ENCODE results near the gene CRTAP. TPM values are rescaled to one million over a fixed set of nuclear protein-coding genes. Genes with fewer than 3 reads are reported as not detected.

The CRTAP gene
- total RNA-seq, 4 donors from 2014 or later, result 75.2 to 107 (median 83.1) TPM

DNA sequence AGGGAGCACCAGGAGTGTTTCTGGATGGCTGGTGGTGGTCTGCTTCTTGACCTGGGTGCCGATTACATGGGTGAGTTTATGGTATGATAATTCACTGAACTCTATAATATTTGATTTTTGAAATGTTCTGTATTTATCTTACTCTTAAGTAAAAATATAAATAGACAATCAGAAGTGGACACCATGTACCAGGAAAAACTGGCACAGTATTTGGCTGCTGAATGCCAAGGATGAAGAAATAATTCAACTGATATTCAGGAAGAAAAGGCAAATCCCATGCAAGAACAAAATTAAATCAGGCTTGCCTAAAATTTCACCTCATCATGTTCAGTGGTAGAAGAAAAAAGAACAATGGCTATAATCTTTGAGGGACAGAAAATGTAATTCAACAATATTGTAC is 51.6 kb downstream of the CRTAP start:
- in situ Hi-C loops (cut with MboI; ENCODE audit: low sequenced_read_pairs in 4 of 4), result no loop called here
- Histone ChIP-seq H3K36me3 (no peaks in the 10 kb centered on the region), H3K27me3 (no peaks in the 10 kb centered on the region), H3K4me3 (no peak overlapping the region), H3K27ac (peak overlapping the region in 1 of 4 donors; percentile 42), H3K4me1 (peaks cover 0 to 4% of the 10 kb centered on the region in 2 donors), H3K9me3 (no peaks in the 10 kb centered on the region)
- DNase-seq, result no peak
- intact Hi-C loops (cut with DNase I; ENCODE audit: low total_unique reads), result no loop called here
- peak; percentile 43 to 56 for ATAC-seq
- TF ChIP-seq, protein P1, sequence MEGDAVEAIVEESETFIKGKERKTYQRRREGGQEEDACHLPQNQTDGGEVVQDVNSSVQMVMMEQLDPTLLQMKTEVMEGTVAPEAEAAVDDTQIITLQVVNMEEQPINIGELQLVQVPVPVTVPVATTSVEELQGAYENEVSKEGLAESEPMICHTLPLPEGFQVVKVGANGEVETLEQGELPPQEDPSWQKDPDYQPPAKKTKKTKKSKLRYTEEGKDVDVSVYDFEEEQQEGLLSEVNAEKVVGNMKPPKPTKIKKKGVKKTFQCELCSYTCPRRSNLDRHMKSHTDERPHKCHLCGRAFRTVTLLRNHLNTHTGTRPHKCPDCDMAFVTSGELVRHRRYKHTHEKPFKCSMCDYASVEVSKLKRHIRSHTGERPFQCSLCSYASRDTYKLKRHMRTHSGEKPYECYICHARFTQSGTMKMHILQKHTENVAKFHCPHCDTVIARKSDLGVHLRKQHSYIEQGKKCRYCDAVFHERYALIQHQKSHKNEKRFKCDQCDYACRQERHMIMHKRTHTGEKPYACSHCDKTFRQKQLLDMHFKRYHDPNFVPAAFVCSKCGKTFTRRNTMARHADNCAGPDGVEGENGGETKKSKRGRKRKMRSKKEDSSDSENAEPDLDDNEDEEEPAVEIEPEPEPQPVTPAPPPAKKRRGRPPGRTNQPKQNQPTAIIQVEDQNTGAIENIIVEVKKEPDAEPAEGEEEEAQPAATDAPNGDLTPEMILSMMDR (IDR thresholded peaks at IDR 0.05 in 4 of 5, conservative IDR thresholded peaks at IDR 0.05 in 1 of 5), result no peak
- TF ChIP-seq POLR2A (IDR thresholded peaks at IDR 0.05), result no peak

DNA sequence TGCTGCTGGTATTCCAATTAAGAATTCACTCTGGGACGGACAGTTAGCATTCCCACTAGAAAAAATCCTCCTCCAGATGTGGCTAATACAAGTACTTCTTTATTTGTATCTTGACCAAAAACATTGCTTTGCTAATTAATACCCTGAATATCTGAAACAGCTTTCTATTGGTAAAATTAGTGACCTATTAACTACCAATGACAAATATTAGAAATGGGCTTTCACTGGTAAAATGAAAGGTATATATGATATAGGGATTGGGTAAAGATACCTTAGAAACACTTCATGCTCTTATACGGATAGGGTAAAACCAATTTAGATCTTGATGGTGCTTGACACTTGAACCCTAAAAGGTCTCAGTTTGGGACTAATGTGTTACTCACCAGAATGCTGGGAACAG is 52.3 kb downstream of the CRTAP start:
- intact Hi-C loops (cut with DNase I; ENCODE audit: low total_unique reads) (no loop called here), in situ Hi-C loops (cut with MboI; ENCODE audit: low sequenced_read_pairs in 4 of 4) (no loop called here)
- no peak for TF ChIP-seq POLR2A (IDR thresholded peaks at IDR 0.05)
- H3K36me3 ChIP-seq, result no peaks in the 10 kb centered on the region
- no peaks in the 10 kb centered on the region for H3K9me3 ChIP-seq
- DNase-seq (no peak), ATAC-seq (no peak)
- peaks cover 0 to 4% of the 10 kb centered on the region in 2 donors for H3K4me1 ChIP-seq
- H3K27me3 ChIP-seq, result no peaks in the 10 kb centered on the region
- H3K4me3 ChIP-seq, result no peak overlapping the region
- H3K27ac ChIP-seq, result no peak overlapping the region

DNA sequence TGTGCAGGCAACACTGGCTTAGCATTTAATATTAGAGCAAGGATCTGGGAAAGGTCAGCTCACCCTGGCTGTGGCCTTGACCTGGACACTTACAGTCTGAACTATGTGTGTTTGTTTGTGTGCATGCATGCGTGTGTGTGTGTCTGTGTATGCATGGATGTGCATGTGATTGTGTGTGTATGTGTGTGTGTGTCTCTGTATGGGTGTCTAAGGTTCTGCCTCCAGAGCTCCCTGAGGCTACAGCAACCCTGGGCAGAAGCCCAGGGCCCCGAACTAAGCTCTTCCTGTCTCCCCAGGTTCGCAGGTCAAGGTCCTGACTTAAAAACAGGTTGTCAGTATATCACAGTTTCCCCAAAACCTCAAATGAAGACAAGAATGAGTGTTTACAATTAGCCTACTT is 53.5 kb downstream of the CRTAP start:
- no peak overlapping the region for H3K27ac ChIP-seq
- no peak overlapping the region for H3K4me3 ChIP-seq
- no peak for TF ChIP-seq POLR2A (IDR thresholded peaks at IDR 0.05)
- TF ChIP-seq, protein P1 (IDR thresholded peaks at IDR 0.05 in 4 of 5, conservative IDR thresholded peaks at IDR 0.05 in 1 of 5), result no peak
- no peaks in the 10 kb centered on the region for H3K9me3 ChIP-seq
- H3K27me3 ChIP-seq, result no peaks in the 10 kb centered on the region
- ATAC-seq, result no peak
- intact Hi-C loops (cut with DNase I; ENCODE audit: low total_unique reads) (no loop called here), in situ Hi-C loops (cut with MboI; ENCODE audit: low sequenced_read_pairs in 4 of 4) (no loop called here)
- H3K4me1 ChIP-seq, result peaks cover 0 to 4% of the 10 kb centered on the region in 2 donors
- H3K36me3 ChIP-seq, result no peaks in the 10 kb centered on the region
- no peak for DNase-seq

DNA sequence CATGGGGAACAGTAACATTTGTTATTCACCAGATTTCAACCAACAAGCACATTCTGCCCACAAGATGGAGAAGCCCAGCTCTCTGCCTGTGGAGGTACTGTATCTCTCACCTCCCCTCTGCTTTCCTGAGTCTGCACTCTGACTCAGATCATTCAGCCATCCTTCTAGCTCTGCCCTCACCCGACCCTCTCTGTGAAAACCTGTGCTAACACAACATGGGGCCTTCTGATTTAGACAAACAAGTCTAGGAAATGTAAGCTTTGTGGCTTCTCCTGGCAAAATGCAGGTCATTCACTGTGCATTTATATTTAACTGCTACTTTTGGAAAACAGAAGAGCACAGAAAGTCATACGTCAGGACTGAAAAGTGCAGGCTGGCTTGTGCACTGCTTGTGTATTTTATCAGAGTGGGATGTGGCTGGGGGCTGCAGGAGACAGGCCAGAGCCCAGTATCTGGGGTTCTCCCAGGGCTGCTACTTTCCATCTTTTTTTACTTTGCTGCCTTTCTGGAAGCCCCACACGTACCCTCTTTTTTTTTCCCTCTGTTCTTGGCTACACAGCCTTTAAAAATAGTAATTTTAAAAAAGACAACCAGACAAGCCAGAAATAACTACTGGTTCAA is 54.0 kb downstream of the CRTAP start:
- H3K36me3 ChIP-seq, result no peaks in the 10 kb centered on the region
- intact Hi-C loops (cut with DNase I; ENCODE audit: low total_unique reads), result no loop called here
- DNase-seq (no peak), ATAC-seq (no peak)
- in situ Hi-C loops (cut with MboI; ENCODE audit: low sequenced_read_pairs in 4 of 4), result no loop called here
- H3K4me3 ChIP-seq, result no peak overlapping the region
- TF ChIP-seq POLR2A (IDR thresholded peaks at IDR 0.05), result no peak
- TF ChIP-seq, protein P1 (IDR thresholded peaks at IDR 0.05 in 4 of 5, conservative IDR thresholded peaks at IDR 0.05 in 1 of 5), result no peak
- no peak overlapping the region for H3K27ac ChIP-seq
- no peaks in the 10 kb centered on the region for H3K27me3 ChIP-seq
- no peaks in the 10 kb centered on the region for H3K9me3 ChIP-seq
- peaks cover 0 to 2% of the 10 kb centered on the region in 2 donors for H3K4me1 ChIP-seq

DNA sequence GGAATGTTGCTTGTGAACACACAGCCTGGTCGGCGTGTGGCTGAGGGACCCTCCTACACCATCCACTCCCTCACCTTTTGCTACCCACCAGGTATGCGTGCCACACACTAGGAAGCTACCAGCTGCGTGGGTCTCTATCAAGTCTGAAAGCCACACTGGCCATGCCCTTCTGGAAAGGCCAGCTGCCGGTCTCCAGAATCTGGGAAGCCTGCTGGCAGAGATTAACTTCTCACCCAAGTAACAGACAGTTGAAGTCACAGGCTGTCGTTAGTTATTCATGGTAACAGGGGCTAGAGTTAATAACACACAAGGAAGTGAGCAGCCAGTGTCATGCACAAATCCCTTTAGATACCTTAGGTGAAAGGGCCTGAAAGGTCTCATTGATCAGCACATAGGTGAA is 56.7 kb downstream of the CRTAP start:
- no peaks in the 10 kb centered on the region for H3K27me3 ChIP-seq
- no peak for TF ChIP-seq POLR2A (IDR thresholded peaks at IDR 0.05)
- TF ChIP-seq, protein P1 (IDR thresholded peaks at IDR 0.05 in 4 of 5, conservative IDR thresholded peaks at IDR 0.05 in 1 of 5), result no peak
- no peaks in the 10 kb centered on the region for H3K4me1 ChIP-seq
- H3K9me3 ChIP-seq, result no peaks in the 10 kb centered on the region
- no peak for ATAC-seq
- in situ Hi-C loops (cut with MboI; ENCODE audit: low sequenced_read_pairs in 4 of 4) (no loop called here), intact Hi-C loops (cut with DNase I; ENCODE audit: low total_unique reads) (no loop called here)
- H3K36me3 ChIP-seq, result no peaks in the 10 kb centered on the region
- no peak overlapping the region for H3K27ac ChIP-seq
- H3K4me3 ChIP-seq, result no peak overlapping the region
- no peak for DNase-seq
